GM21529 (cell line): ENCODE measurements around the gene TEX29.

ENCODE experiments used
- ATAC-seq: cut with Tn5 transposase; IDR thresholded peaks from one replicate; pipeline ENCODE4 v1.9.1; 2021; ENCODE audit not compliant: unreplicated experiment

TEX29 gene

GRCh38 chr13:111367340-111367739 lies 46.9 kb downstream of the TEX29 start:
- no peak for ATAC-seq

- ATAC-seq: no peak
These were observed 47.6 kb downstream of the TEX29 start for GRCh38 chr13:111368091-111368490.

GRCh38 chr13:111370147-111370546 lies 49.7 kb downstream of the TEX29 start:
- ATAC-seq: no peak

GRCh38 chr13:111370570-111371535 lies 50.4 kb downstream of the TEX29 start:
- no peak for ATAC-seq

GRCh38 chr13:111371720-111372119 lies 51.3 kb downstream of the TEX29 start:
- ATAC-seq: no peak

- no peak for ATAC-seq
These were observed 52.4 kb downstream of the TEX29 start for GRCh38 chr13:111372651-111373425.

GRCh38 chr13:111373486-111373885 lies 53.0 kb downstream of the TEX29 start:
- no peak for ATAC-seq

GRCh38 chr13:111380431-111380830 lies 60.0 kb downstream of the TEX29 start:
- no peak for ATAC-seq

- ATAC-seq: no peak
These were observed 62.0 kb downstream of the TEX29 start for GRCh38 chr13:111382411-111382810.

GRCh38 chr13:111382877-111383276 lies 62.4 kb downstream of the TEX29 start:
- no peak for ATAC-seq

- ATAC-seq: no peak
These were observed 63.4 kb downstream of the TEX29 start for GRCh38 chr13:111383591-111384440.

GRCh38 chr13:111384441-111385182 lies 64.2 kb downstream of the TEX29 start:
- ATAC-seq: no peak

GRCh38 chr13:111385183-111385857 lies 64.9 kb downstream of the TEX29 start:
- ATAC-seq: no peak

- ATAC-seq: no peak
These were observed 66.8 kb downstream of the TEX29 start for GRCh38 chr13:111387026-111387871.

GRCh38 chr13:111387945-111388600 lies 67.6 kb downstream of the TEX29 start:
- no peak for ATAC-seq

GRCh38 chr13:111388851-111389500 lies 68.5 kb downstream of the TEX29 start:
- no peak for ATAC-seq

GRCh38 chr13:111389621-111390521 lies 69.4 kb downstream of the TEX29 start:
- no peak for ATAC-seq
